Activated CD8-positive, alpha-beta memory T cell treated with anti-CD3 and anti-CD28 coated beads for 36 hours (primary cell): Measurements from ENCODE around the gene AAGAB. TPM values are rescaled to one million over a fixed set of nuclear protein-coding genes. Genes with fewer than 3 reads are reported as not detected.

Source experiments
- CTCF ChIA-PET: fragments of 350-600 bp; sonication (Branson Sonifier 250); formaldehyde crosslinking; loops from one replicate; lab custom pipeline; 2021; ENCODE audit warnings: antibody characterized with exemption; lab: Charles Lee
- POLR2A ChIA-PET: fragments of 350-600 bp; sonication (Branson Sonifier 250); formaldehyde crosslinking; loops from one replicate; lab custom pipeline; 2021; ENCODE audit warnings: antibody characterized with exemption; lab: Charles Lee
- total RNA-seq, 2 experiments: library from RNA; stranded (reverse); gene quantifications; one replicate each; pipeline ENCODE4 v1.2.3, GENCODE V29; 2021

AAGAB gene
- total RNA-seq, 2 experiments from 2014 or later: 59.2 to 65.2 TPM

- ChIA-PET CTCF (no interaction called here), POLR2A (no interaction called here)
Observed at GRCh38 chr15:67218428-67218827, 36.0 kb downstream of the AAGAB start.

- CTCF ChIA-PET: no interaction called here
- POLR2A ChIA-PET: no interaction called here
Observed at GRCh38 chr15:67216859-67217258, 37.6 kb downstream of the AAGAB start.

- ChIA-PET CTCF (no interaction called here), POLR2A (no interaction called here)
Observed at GRCh38 chr15:67215102-67215501, 39.4 kb downstream of the AAGAB start.

GRCh38 chr15:67212684-67213367 lies 41.6 kb downstream of the AAGAB start:
- CTCF ChIA-PET: no interaction called here
- POLR2A ChIA-PET: no interaction called here

GRCh38 chr15:67210555-67211168 lies 43.8 kb downstream of the AAGAB start:
- CTCF ChIA-PET: no interaction called here

GRCh38 chr15:67208396-67208795 lies 46.1 kb downstream of the AAGAB start:
- ChIA-PET POLR2A (no interaction called here), CTCF (no interaction called here)

More at GRCh38 chr15:67210555-67211168, 43.8 kb downstream of the AAGAB start:
- POLR2A ChIA-PET: no interaction called here

GRCh38 chr15:67207555-67208207 lies 46.8 kb downstream of the AAGAB start:
- POLR2A ChIA-PET: no interaction called here

GRCh38 chr15:67202991-67203390 lies 51.5 kb downstream of the AAGAB start:
- ChIA-PET CTCF (no interaction called here), POLR2A (no interaction called here)

More at GRCh38 chr15:67207555-67208207, 46.8 kb downstream of the AAGAB start:
- CTCF ChIA-PET: no interaction called here

- POLR2A ChIA-PET: no interaction called here
- CTCF ChIA-PET: no interaction called here
Observed at GRCh38 chr15:67202091-67202490, 52.4 kb downstream of the AAGAB start.

GRCh38 chr15:67201136-67201535 lies 53.3 kb downstream of the AAGAB start:
- ChIA-PET POLR2A (interaction anchor here (0.7 kb wide), 1 partner anchor 115 kb away, joined by 5 read pairs; no protein-coding TSS in a partner anchor), CTCF (no interaction called here)

GRCh38 chr15:67199881-67200763 lies 54.3 kb downstream of the AAGAB start:
- POLR2A ChIA-PET: no interaction called here
- CTCF ChIA-PET: no interaction called here

GRCh38 chr15:67199391-67199790 lies 55.1 kb downstream of the AAGAB start:
- POLR2A ChIA-PET: no interaction called here
- CTCF ChIA-PET: no interaction called here

GRCh38 chr15:67198157-67198754 lies 56.2 kb downstream of the AAGAB start:
- CTCF ChIA-PET: no interaction called here
- POLR2A ChIA-PET: no interaction called here

GRCh38 chr15:67197364-67197695 lies 57.1 kb downstream of the AAGAB start:
- POLR2A ChIA-PET: no interaction called here
- CTCF ChIA-PET: no interaction called here

- CTCF ChIA-PET: interaction anchor here (1.3 kb wide), 1 partner anchor 9 kb away, joined by 3 read pairs; no protein-coding TSS in a partner anchor
- POLR2A ChIA-PET: no interaction called here
Observed at GRCh38 chr15:67196672-67197363, 57.6 kb downstream of the AAGAB start.

GRCh38 chr15:67196222-67196621 lies 58.2 kb downstream of the AAGAB start:
- ChIA-PET POLR2A (no interaction called here), CTCF (interaction anchor here (1.3 kb wide), 1 partner anchor 9 kb away, joined by 3 read pairs; no protein-coding TSS in a partner anchor)

GRCh38 chr15:67195305-67195704 lies 59.2 kb downstream of the AAGAB start:
- ChIA-PET POLR2A (no interaction called here), CTCF (interaction anchor here (1.3 kb wide), 1 partner anchor 8 kb away, joined by 3 read pairs; no protein-coding TSS in a partner anchor)
